Vagina (tissue), 2 donors: ENCODE data around the gene AP1AR.

Source experiments
- CTCF ChIP-seq, 3 experiments: fragments of 450-650 bp in 2 of 3; fragments of 200-600 bp in 1 of 3; sonication (generic) in 1 of 3; IDR thresholded peaks; one replicate each; pipeline ENCODE4 v1.5.1; 2017 to 2019; ENCODE audit warnings: antibody characterized with exemption in 3 of 3, mild to moderate bottlenecking in 2 of 3, moderate library complexity in 2 of 3
- POLR2A ChIP-seq, 2 donors: fragments of 450-650 bp; IDR thresholded peaks; one replicate each; pipeline ENCODE4 v1.6.1; 2017; ENCODE audit warnings: antibody characterized with exemption in 2 of 2, mild to moderate bottlenecking in 2 of 2, moderate library complexity in 2 of 2
- POLR2AphosphoS5 ChIP-seq, 2 donors: sonication (generic); formaldehyde crosslinking; IDR thresholded peaks; one replicate each; pipeline ENCODE4 v1.9.0; 2017; ENCODE audit warnings: antibody characterized with exemption in 2 of 2, mild to moderate bottlenecking in 2 of 2, low read depth in 1 of 2; ENCODE audit not compliant: insufficient read depth in 1 of 2

- TF ChIP-seq CTCF (IDR thresholded peaks at IDR 0.05) (no peak), POLR2AphosphoS5 (IDR thresholded peaks at IDR 0.05; ENCODE audit: insufficient read depth in 1 of 2, low read depth in 1 of 2) (no peak), POLR2A (IDR thresholded peaks at IDR 0.05) (no peak)
Observed at GRCh38 chr4:112287258-112287989, 55.8 kb downstream of the AP1AR start.
